A673 (cell line): Measurements from ENCODE around the gene RHOT1. TPM values are rescaled to one million over a fixed set of nuclear protein-coding genes. Genes with fewer than 3 reads are reported as not detected.

ENCODE experiments used
- BruUV-seq: library from RNA; stranded (reverse); fragments of 400-500 nt; replicated peaks from 2 replicates; lab custom pipeline; 2021; lab: Mats Ljungman, UMichigan
- CTCF ChIA-PET: fragments of 300-600 bp; sonication (Branson Sonifier 250); formaldehyde crosslinking; loops from one replicate; lab custom pipeline; 2022; ENCODE audit warnings: antibody characterized with exemption; lab: Charles Lee
- POLR2A ChIA-PET: fragments of 300-600 bp; sonication (Branson Sonifier 250); formaldehyde crosslinking; loops from one replicate; lab custom pipeline; 2022; ENCODE audit warnings: antibody characterized with exemption; ENCODE audit not compliant: low non-redundant PET; lab: Charles Lee
- DNase-seq: peaks from one replicate; pipeline ENCODE4 v3.0.0-alpha.2; 2015; ENCODE audit warnings: low spot score
- H3K27ac ChIP-seq: fragments of 200-600 bp; sonication (generic); 2 replicates; pipeline ENCODE4 v1.5.1; 2016; ENCODE audit warnings: mixed run types, low read depth, mild to moderate bottlenecking, mixed read lengths, antibody characterized with exemption, low read length; ENCODE audit not compliant: poor library complexity, severe bottlenecking
- H3K27me3 ChIP-seq: fragments of 200-600 bp; sonication (generic); replicated peaks from 2 replicates; pipeline ENCODE4 v1.6.1; 2017; ENCODE audit warnings: mixed run types, low read depth, mild to moderate bottlenecking, mixed read lengths, antibody characterized with exemption, low read length; ENCODE audit not compliant: insufficient read depth, poor library complexity
- H3K36me3 ChIP-seq: fragments of 200-600 bp; sonication (generic); 2 replicates; pipeline ENCODE4 v1.6.1; 2016; ENCODE audit warnings: mixed run types, mild to moderate bottlenecking, mixed read lengths, antibody characterized with exemption, low read length; ENCODE audit not compliant: insufficient read depth, poor library complexity, severe bottlenecking
- H3K4me1 ChIP-seq: fragments of 200-600 bp; sonication (generic); 2 replicates; pipeline ENCODE4 v1.6.1; 2017; ENCODE audit warnings: mixed run types, mild to moderate bottlenecking, mixed read lengths, antibody characterized with exemption, low read length; ENCODE audit not compliant: insufficient read depth, poor library complexity, severe bottlenecking
- H3K4me3 ChIP-seq: fragments of 200-600 bp; sonication (generic); 2 replicates; pipeline ENCODE4 v1.5.1; 2016; ENCODE audit warnings: low read depth, mixed run types, mild to moderate bottlenecking, mixed read lengths, low read length; ENCODE audit not compliant: poor library complexity, severe bottlenecking
- H3K9me3 ChIP-seq: fragments of 200-600 bp; sonication (generic); 2 replicates; pipeline ENCODE4 v1.6.1; 2016; ENCODE audit warnings: mixed run types, low read depth, mild to moderate bottlenecking, mixed read lengths, antibody characterized with exemption, low read length; ENCODE audit not compliant: poor library complexity, severe bottlenecking
- CTCF ChIP-seq: fragments of 300-800, 200-600 bp; sonication (generic); conservative IDR thresholded peaks from 2 replicates; pipeline ENCODE4 v1.5.1; 2017; ENCODE audit warnings: low read depth, mild to moderate bottlenecking, antibody characterized with exemption, low read length, moderate library complexity, mixed read lengths
- EZH2 ChIP-seq: fragments of 200-600 bp; sonication (generic); IDR thresholded peaks from 2 replicates; pipeline ENCODE4 v1.6.1; 2017; ENCODE audit warnings: borderline replicate concordance, low read depth, mild to moderate bottlenecking, mixed read lengths, antibody characterized with exemption, low read length; ENCODE audit not compliant: poor library complexity, severe bottlenecking
- intact Hi-C: fragments of 100-400 bp; cut with micrococcal nuclease; formaldehyde crosslinking; loops from one replicate; pipeline ENCODE4 v1.10.0; 2022; ENCODE audit not compliant: unreplicated experiment
- total RNA-seq: library from RNA; stranded (reverse); gene quantifications from 2 replicates; pipeline ENCODE4 v1.2.3, GENCODE V29; 2021

Gene RHOT1
- total RNA-seq, 1 experiment from 2014 or later = 18.0 TPM

- ChIA-PET CTCF (no interaction called here), POLR2A (no interaction called here)
- Histone ChIP-seq H3K27me3 (no peaks in the 10 kb centered on the region), H3K9me3 (no peaks in the 10 kb centered on the region), H3K36me3 (no peaks in the 10 kb centered on the region), H3K4me3 (no peak overlapping the region), H3K4me1 (no peaks in the 10 kb centered on the region), H3K27ac (no peak overlapping the region)
- DNase-seq = no peak
- BruUV-seq = no TSS peak
- TF ChIP-seq EZH2 (no peak), CTCF (no peak)
- intact Hi-C loops = no loop called here
Observed at GRCh38 chr17:32118835-32119234, 23.5 kb upstream of the RHOT1 start.

- Histone ChIP-seq H3K36me3 (no peaks in the 10 kb centered on the region), H3K4me1 (no peaks in the 10 kb centered on the region), H3K27me3 (no peaks in the 10 kb centered on the region), H3K27ac (no peak overlapping the region), H3K9me3 (no peaks in the 10 kb centered on the region), H3K4me3 (no peak overlapping the region)
- TF ChIP-seq EZH2 (no peak), CTCF (no peak)
- no peak for DNase-seq
- CTCF ChIA-PET = no interaction called here
- POLR2A ChIA-PET = no interaction called here
- BruUV-seq = no TSS peak
- intact Hi-C loops = no loop called here
Observed at GRCh38 chr17:32120141-32120540, 22.2 kb upstream of the RHOT1 start.

GRCh38 chr17:32120716-32121115 lies 21.6 kb upstream of the RHOT1 start:
- Histone ChIP-seq H3K4me3 (no peak overlapping the region), H3K27me3 (no peaks in the 10 kb centered on the region), H3K4me1 (no peaks in the 10 kb centered on the region), H3K27ac (no peak overlapping the region), H3K9me3 (no peaks in the 10 kb centered on the region), H3K36me3 (no peaks in the 10 kb centered on the region)
- intact Hi-C loops = no loop called here
- no peak for TF ChIP-seq CTCF
- TF ChIP-seq EZH2 = no peak
- DNase-seq = no peak
- ChIA-PET POLR2A (no interaction called here), CTCF (no interaction called here)
- no TSS peak for BruUV-seq
